GM13977 (cell line): ENCODE results near the gene CD6.

Experiments
- DNase-seq: peaks from one replicate; pipeline ENCODE4 v3.0.0; 2012; ENCODE audit warnings: low spot score
- CTCF ChIP-seq: IDR thresholded peaks from 2 replicates; pipeline ENCODE4 v1.5.1; 2012; ENCODE audit warnings: mild to moderate bottlenecking, control low read depth; ENCODE audit not compliant: insufficient read depth; ENCODE audit errors: extremely low read depth, missing control alignments
- in situ Hi-C: fragments of 300-500 bp; cut with MboI; formaldehyde crosslinking; loops from one replicate; pipeline ENCODE4 v1.12.0; 2022; ENCODE audit warnings: low sequenced_read_pairs, low pct_unique_long_range_greater_than_20kb, mixed read lengths, inconsistent platforms; ENCODE audit not compliant: unreplicated experiment

The CD6 gene

GRCh38 chr11:60981515-60981914 lies 10.0 kb downstream of the CD6 start:
- DNase-seq: no peak
- in situ Hi-C loops: no loop called here
- no peak for TF ChIP-seq CTCF

- DNase-seq: no peak
- in situ Hi-C loops: no loop called here
These were observed 10.7 kb downstream of the CD6 start for GRCh38 chr11:60982184-60982583.

GRCh38 chr11:60984149-60984548 lies 12.7 kb downstream of the CD6 start:
- no peak for DNase-seq
- no peak for TF ChIP-seq CTCF
- in situ Hi-C loops: no loop called here

More at GRCh38 chr11:60982184-60982583, 10.7 kb downstream of the CD6 start:
- no peak for TF ChIP-seq CTCF

GRCh38 chr11:60984636-60985035 lies 13.2 kb downstream of the CD6 start:
- in situ Hi-C loops: no loop called here
- DNase-seq: no peak
- TF ChIP-seq CTCF: no peak

- in situ Hi-C loops: no loop called here
- TF ChIP-seq CTCF: no peak
- DNase-seq: no peak
These were observed 14.0 kb downstream of the CD6 start for GRCh38 chr11:60985501-60985900.

- no peak for TF ChIP-seq CTCF
- in situ Hi-C loops: no loop called here
These were observed 14.8 kb downstream of the CD6 start for GRCh38 chr11:60985991-60986915.

More at GRCh38 chr11:60985991-60986915, 14.8 kb downstream of the CD6 start:
- DNase-seq: no peak
